ENCODE data around the gene UBE2N. TPM values are rescaled to one million over a fixed set of nuclear protein-coding genes. Genes with fewer than 3 reads are reported as not detected.

UBE2N gene
- total RNA-seq, 4 donors from 2014 or later: 18.0 to 26.4 (median 22.1) TPM

DNA sequence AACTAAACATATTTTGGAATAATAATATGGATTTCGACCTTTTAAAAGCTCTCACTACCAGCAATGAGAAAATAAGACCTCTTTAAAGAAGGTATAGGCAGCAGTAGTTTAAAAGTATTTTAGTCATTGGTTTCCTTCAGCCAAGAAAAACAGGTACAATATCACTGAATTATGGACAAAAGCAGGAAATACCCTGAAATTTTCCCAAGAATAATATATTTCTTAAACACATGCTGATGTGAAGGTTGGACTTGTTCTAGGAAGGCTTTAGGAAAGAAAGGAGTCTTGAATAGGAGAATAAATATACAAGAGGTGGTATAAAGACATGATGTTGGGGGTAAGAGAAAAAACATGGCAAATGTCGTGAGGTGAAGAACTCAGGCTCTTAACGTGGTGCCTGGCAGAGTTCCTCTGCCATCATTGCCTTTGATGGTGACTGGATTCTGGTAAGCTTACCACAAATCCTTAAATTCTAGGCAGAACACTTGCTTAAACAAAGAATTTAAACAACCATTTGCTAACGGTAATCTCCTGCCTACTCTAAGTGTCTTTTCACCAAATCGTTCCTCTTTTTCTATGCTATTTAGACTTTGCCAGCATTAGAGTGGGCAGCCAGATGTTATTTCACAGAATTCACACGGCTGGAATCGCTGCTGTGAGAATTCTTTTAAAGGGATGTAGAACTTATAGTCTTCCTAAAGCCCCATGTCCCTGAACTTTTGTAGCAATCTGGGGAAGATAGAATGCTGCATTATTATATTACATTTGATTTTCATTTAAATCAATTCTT is 75.9 kb downstream of the UBE2N start:
- Histone ChIP-seq H3K4me1 (no peaks in the 10 kb centered on the region), H3K9me3 (no peaks in the 10 kb centered on the region), H3K27me3 (no peaks in the 10 kb centered on the region), H3K36me3 (no peaks in the 10 kb centered on the region), H3K4me3 (no peak overlapping the region), H3K27ac (no peak overlapping the region)
- no peak for DNase-seq
- TF ChIP-seq, protein P1, sequence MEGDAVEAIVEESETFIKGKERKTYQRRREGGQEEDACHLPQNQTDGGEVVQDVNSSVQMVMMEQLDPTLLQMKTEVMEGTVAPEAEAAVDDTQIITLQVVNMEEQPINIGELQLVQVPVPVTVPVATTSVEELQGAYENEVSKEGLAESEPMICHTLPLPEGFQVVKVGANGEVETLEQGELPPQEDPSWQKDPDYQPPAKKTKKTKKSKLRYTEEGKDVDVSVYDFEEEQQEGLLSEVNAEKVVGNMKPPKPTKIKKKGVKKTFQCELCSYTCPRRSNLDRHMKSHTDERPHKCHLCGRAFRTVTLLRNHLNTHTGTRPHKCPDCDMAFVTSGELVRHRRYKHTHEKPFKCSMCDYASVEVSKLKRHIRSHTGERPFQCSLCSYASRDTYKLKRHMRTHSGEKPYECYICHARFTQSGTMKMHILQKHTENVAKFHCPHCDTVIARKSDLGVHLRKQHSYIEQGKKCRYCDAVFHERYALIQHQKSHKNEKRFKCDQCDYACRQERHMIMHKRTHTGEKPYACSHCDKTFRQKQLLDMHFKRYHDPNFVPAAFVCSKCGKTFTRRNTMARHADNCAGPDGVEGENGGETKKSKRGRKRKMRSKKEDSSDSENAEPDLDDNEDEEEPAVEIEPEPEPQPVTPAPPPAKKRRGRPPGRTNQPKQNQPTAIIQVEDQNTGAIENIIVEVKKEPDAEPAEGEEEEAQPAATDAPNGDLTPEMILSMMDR (IDR thresholded peaks at IDR 0.05): no peak
- TF ChIP-seq POLR2A (IDR thresholded peaks at IDR 0.05): no peak

- H3K27me3 ChIP-seq: no peaks in the 10 kb centered on the region
- H3K36me3 ChIP-seq: no peaks in the 10 kb centered on the region
- DNase-seq: no peak
- H3K9me3 ChIP-seq: no peaks in the 10 kb centered on the region
- no peaks in the 10 kb centered on the region for H3K4me1 ChIP-seq
- TF ChIP-seq POLR2A (IDR thresholded peaks at IDR 0.05): no peak
- TF ChIP-seq, protein P1 (IDR thresholded peaks at IDR 0.05): no peak
- no peak overlapping the region for H3K27ac ChIP-seq
- no peak overlapping the region for H3K4me3 ChIP-seq
Measured at GRCh38 chr12:93363841-93364297, 77.9 kb downstream of the UBE2N start.

GRCh38 chr12:93361151-93361919 is 80.4 kb downstream of the UBE2N start:
- no peaks in the 10 kb centered on the region for H3K9me3 ChIP-seq
- H3K27me3 ChIP-seq: no peaks in the 10 kb centered on the region
- no peaks in the 10 kb centered on the region for H3K4me1 ChIP-seq
- DNase-seq: no peak
- no peaks in the 10 kb centered on the region for H3K36me3 ChIP-seq
- no peak overlapping the region for H3K4me3 ChIP-seq
- H3K27ac ChIP-seq: no peak overlapping the region
- TF ChIP-seq, protein P1 (IDR thresholded peaks at IDR 0.05): no peak
- TF ChIP-seq POLR2A (IDR thresholded peaks at IDR 0.05): no peak

GRCh38 chr12:93360688-93361087 is 81.1 kb downstream of the UBE2N start:
- H3K27me3 ChIP-seq: no peaks in the 10 kb centered on the region
- H3K36me3 ChIP-seq: no peaks in the 10 kb centered on the region
- no peaks in the 10 kb centered on the region for H3K4me1 ChIP-seq
- H3K4me3 ChIP-seq: no peak overlapping the region
- no peak overlapping the region for H3K27ac ChIP-seq
- TF ChIP-seq, protein P1 (IDR thresholded peaks at IDR 0.05): no peak
- TF ChIP-seq POLR2A (IDR thresholded peaks at IDR 0.05): no peak
- no peaks in the 10 kb centered on the region for H3K9me3 ChIP-seq
- DNase-seq: no peak

DNA sequence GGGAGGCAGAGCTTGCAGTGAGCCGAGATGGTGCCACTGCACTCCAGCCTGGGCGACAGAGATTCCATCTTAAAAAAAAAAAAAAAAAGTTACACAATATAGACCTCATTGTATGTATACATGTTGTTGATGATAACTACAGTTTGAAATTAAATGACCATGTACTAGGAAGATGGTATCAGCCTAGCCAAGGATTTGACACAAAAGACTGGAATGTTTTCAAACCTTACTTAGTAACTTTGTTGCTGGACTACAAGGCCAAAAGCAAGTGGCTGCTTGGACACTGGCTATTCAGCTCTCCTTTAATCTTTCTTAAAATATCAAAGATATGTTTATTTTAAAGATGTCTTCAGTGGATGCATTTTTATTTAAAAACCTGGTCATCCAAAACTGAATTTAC is 82.9 kb downstream of the UBE2N start:
- Histone ChIP-seq H3K9me3 (no peaks in the 10 kb centered on the region), H3K27me3 (no peaks in the 10 kb centered on the region), H3K27ac (no peak overlapping the region), H3K4me1 (no peaks in the 10 kb centered on the region), H3K36me3 (no peaks in the 10 kb centered on the region), H3K4me3 (no peak overlapping the region)
- DNase-seq: no peak
- TF ChIP-seq POLR2A (IDR thresholded peaks at IDR 0.05): no peak

DNA sequence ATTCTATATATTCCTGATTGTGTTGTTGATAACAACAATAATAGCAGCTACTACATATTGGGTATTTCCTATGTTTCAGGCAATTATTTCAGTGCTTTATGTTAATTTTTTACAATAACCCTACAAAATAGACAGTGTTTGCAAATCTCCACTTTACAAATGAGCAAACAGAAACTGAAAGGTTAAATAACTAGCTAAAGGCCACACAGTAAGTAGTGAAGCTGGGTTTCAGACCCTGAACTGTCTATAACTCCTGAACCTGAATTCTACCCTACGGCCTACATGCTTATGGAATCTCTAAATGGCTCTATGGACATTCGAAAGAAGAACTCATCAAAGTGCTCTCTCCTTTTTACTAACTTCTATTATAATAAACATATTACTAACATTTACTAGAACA is 83.7 kb downstream of the UBE2N start:
- DNase-seq: no peak
- no peak overlapping the region for H3K4me3 ChIP-seq
- no peaks in the 10 kb centered on the region for H3K27me3 ChIP-seq
- H3K9me3 ChIP-seq: no peaks in the 10 kb centered on the region
- H3K36me3 ChIP-seq: no peaks in the 10 kb centered on the region
- H3K4me1 ChIP-seq: no peaks in the 10 kb centered on the region
- TF ChIP-seq, protein P1 (IDR thresholded peaks at IDR 0.05): no peak
- no peak for TF ChIP-seq POLR2A (IDR thresholded peaks at IDR 0.05)
- no peak overlapping the region for H3K27ac ChIP-seq
